ENCODE measurements around the gene SPAG16.

The SPAG16 gene

GRCh38 chr2:213763963-213764362 is 479.7 kb downstream of the SPAG16 start:
- H3K4me3 ChIP-seq (ENCODE audit: low read depth, low read length): no peak overlapping the region
- no peak for DNase-seq (ENCODE audit: low read depth)
- no peak for TF ChIP-seq CTCF (IDR thresholded peaks at IDR 0.05; ENCODE audit: low read depth, low read length, missing control alignments)

GRCh38 chr2:213764849-213765248 is 480.6 kb downstream of the SPAG16 start:
- H3K4me3 ChIP-seq (ENCODE audit: low read depth, low read length): no peak overlapping the region
- no peak for TF ChIP-seq CTCF (IDR thresholded peaks at IDR 0.05; ENCODE audit: low read depth, low read length, missing control alignments)
- DNase-seq (ENCODE audit: low read depth): no peak

GRCh38 chr2:213766062-213766461 is 481.8 kb downstream of the SPAG16 start:
- H3K4me3 ChIP-seq (ENCODE audit: low read depth, low read length): no peak overlapping the region; the same call in 1 of the 2 replicates
- no peak for TF ChIP-seq CTCF (IDR thresholded peaks at IDR 0.05; ENCODE audit: low read depth, low read length, missing control alignments)
- no peak for DNase-seq (ENCODE audit: low read depth)

GRCh38 chr2:213766465-213766901 is 482.2 kb downstream of the SPAG16 start:
- peak overlapping the region; percentile 25 for H3K4me3 ChIP-seq (ENCODE audit: low read depth, low read length)
- peak; percentile 39 for DNase-seq (ENCODE audit: low read depth)

GRCh38 chr2:213787869-213788268 is 503.6 kb downstream of the SPAG16 start:
- TF ChIP-seq CTCF (IDR thresholded peaks at IDR 0.05; ENCODE audit: low read depth, low read length, missing control alignments): no peak
- no peak for DNase-seq (ENCODE audit: low read depth)
- H3K4me3 ChIP-seq (ENCODE audit: low read depth, low read length): no peak overlapping the region

More at GRCh38 chr2:213766465-213766901, 482.2 kb downstream of the SPAG16 start:
- no peak for TF ChIP-seq CTCF (IDR thresholded peaks at IDR 0.05; ENCODE audit: low read depth, low read length, missing control alignments)

- TF ChIP-seq CTCF (IDR thresholded peaks at IDR 0.05; ENCODE audit: low read depth, low read length, missing control alignments): no peak
- DNase-seq (ENCODE audit: low read depth): no peak
- H3K4me3 ChIP-seq (ENCODE audit: low read depth, low read length): no peak overlapping the region
These were observed 505.7 kb downstream of the SPAG16 start for GRCh38 chr2:213789940-213790339.

GRCh38 chr2:213792045-213792444 is 507.8 kb downstream of the SPAG16 start:
- no peak for DNase-seq (ENCODE audit: low read depth)
- H3K4me3 ChIP-seq (ENCODE audit: low read depth, low read length): no peak overlapping the region
- no peak for TF ChIP-seq CTCF (IDR thresholded peaks at IDR 0.05; ENCODE audit: low read depth, low read length, missing control alignments)
